Endothelial cell of umbilical vein (primary cell): ENCODE measurements around the gene UQCR10. TPM values are rescaled to one million over a fixed set of nuclear protein-coding genes. Genes with fewer than 3 reads are reported as not detected.

Source experiments
- BruUV-seq: library from RNA; stranded (reverse); fragments of 400-500 nt; replicated peaks from 2 replicates; lab custom pipeline; 2021; lab: Mats Ljungman, UMichigan
- CTCF ChIA-PET: fragments of 300-600, 350-600 bp; sonication (Branson Sonifier 250); formaldehyde crosslinking; loops from one replicate; lab custom pipeline; 2021; ENCODE audit warnings: antibody characterized with exemption, inconsistent platforms; lab: Charles Lee
- POLR2A ChIA-PET: fragments of 300-600, 350-600 bp; sonication (Branson Sonifier 250); formaldehyde crosslinking; loops from one replicate; lab custom pipeline; 2021; ENCODE audit warnings: antibody characterized with exemption, inconsistent platforms; lab: Charles Lee
- DNase-seq: peaks from one replicate; pipeline ENCODE4 v3.0.0-alpha.2; 2011; ENCODE audit warnings: low read depth, low spot score
- FAIRE-seq: peaks from 2 replicates; lab custom pipeline; 2011; peaks lifted over from hg19 to GRCh38; lab: Jason Lieb, UNC
- H2AFZ ChIP-seq: 2 replicates; pipeline ENCODE4 v1.6.0; 2012; ENCODE audit warnings: low read depth, low read length, control low read depth, inconsistent platforms
- H3K27ac ChIP-seq: 2 replicates; pipeline ENCODE4 v1.5.1; 2011; ENCODE audit warnings: low read depth, mild to moderate bottlenecking, control low read depth, low read length, moderate library complexity; ENCODE audit not compliant: insufficient read depth
- H3K27me3 ChIP-seq, 2 experiments: 2 replicates each; pipeline versions ENCODE4 v1.6.0 to v1.6.1; 2011; ENCODE audit warnings: low read length in 2 of 2, mixed read lengths in 1 of 2; ENCODE audit not compliant: control insufficient read depth in 2 of 2, insufficient read depth in 2 of 2
- H3K36me3 ChIP-seq, 2 experiments: 2 replicates in 1 of 2; 3 replicates in 1 of 2; pipeline ENCODE4 v1.5.1; 2011; ENCODE audit warnings: low read length in 2 of 2, mild to moderate bottlenecking in 1 of 2, moderate library complexity in 1 of 2; ENCODE audit not compliant: control insufficient read depth in 2 of 2, insufficient read depth in 2 of 2; ENCODE audit errors: extremely low read depth in 1 of 2
- H3K4me1 ChIP-seq: 3 replicates; pipeline ENCODE4 v1.5.1; 2011; ENCODE audit warnings: mild to moderate bottlenecking, low read length; ENCODE audit not compliant: control insufficient read depth, insufficient read depth; ENCODE audit errors: extremely low read depth
- H3K4me2 ChIP-seq: 2 replicates; pipeline ENCODE4 v1.6.1; 2011; ENCODE audit warnings: low read length, control low read depth, mixed read lengths; ENCODE audit not compliant: insufficient read depth
- H3K4me3 ChIP-seq, 3 experiments: fragments of 200-600 bp in 1 of 3; sonication (generic), shearing (Covaris generic) in 1 of 3; replicated peaks in 1 of 3; 2 replicates each; pipeline ENCODE4 v1.5.1; 2011 to 2016; ENCODE audit warnings: control low read depth in 3 of 3, low read length in 3 of 3, mild to moderate bottlenecking in 2 of 3, inconsistent platforms in 1 of 3, low read depth in 1 of 3, moderate library complexity in 1 of 3; ENCODE audit not compliant: insufficient read depth in 1 of 3
- H3K79me2 ChIP-seq: 2 replicates; pipeline ENCODE4 v1.6.0; 2012; ENCODE audit warnings: low read length, inconsistent platforms; ENCODE audit not compliant: control insufficient read depth, insufficient read depth
- H3K9ac ChIP-seq: replicated peaks from 2 replicates; pipeline ENCODE3; 2011; ENCODE audit warnings: low read length, control low read depth; ENCODE audit not compliant: insufficient read depth; ENCODE audit errors: extremely low read depth
- H3K9me1 ChIP-seq: replicated peaks from 3 replicates; pipeline ENCODE4 v1.6.0; 2011; ENCODE audit warnings: mild to moderate bottlenecking, low read length; ENCODE audit not compliant: control insufficient read depth, insufficient read depth; ENCODE audit errors: extremely low read depth
- H3K9me3 ChIP-seq: replicated peaks from 2 replicates; pipeline ENCODE4 v1.5.1; 2012; ENCODE audit warnings: low read length, inconsistent platforms; ENCODE audit not compliant: control insufficient read depth, insufficient read depth
- H4K20me1 ChIP-seq: replicated peaks from 2 replicates; pipeline ENCODE3; 2011; ENCODE audit warnings: mild to moderate bottlenecking, low read length; ENCODE audit not compliant: control insufficient read depth, insufficient read depth; ENCODE audit errors: extremely low read depth
- EZH2 ChIP-seq: IDR thresholded peaks from 2 replicates; pipeline ENCODE4 v1.6.1; 2012; ENCODE audit warnings: borderline replicate concordance, low read depth, mild to moderate bottlenecking, moderate library complexity, low read length, inconsistent platforms; ENCODE audit not compliant: severe bottlenecking
- FOS ChIP-seq: IDR thresholded peaks from 2 replicates; pipeline ENCODE4 v1.6.1; 2011; ENCODE audit warnings: mild to moderate bottlenecking, low read length, moderate library complexity, borderline replicate concordance; ENCODE audit not compliant: insufficient read depth
- GATA2 ChIP-seq: IDR thresholded peaks from 2 replicates; pipeline ENCODE4 v1.7.0; 2011; ENCODE audit warnings: low read depth, mild to moderate bottlenecking, moderate library complexity, mixed read lengths, low read length; ENCODE audit not compliant: insufficient read length, insufficient read depth
- JUN ChIP-seq: IDR thresholded peaks from 2 replicates; pipeline ENCODE4 v1.6.1; 2011; ENCODE audit warnings: borderline replicate concordance, low read depth; ENCODE audit not compliant: insufficient read length, insufficient read depth
- MYC ChIP-seq: IDR thresholded peaks from one replicate; pipeline ENCODE4 v1.6.1; 2011; ENCODE audit warnings: mild to moderate bottlenecking, low read depth, low read length
- POLR2A ChIP-seq: IDR thresholded peaks from 2 replicates; pipeline ENCODE4 v1.6.1; 2012; ENCODE audit warnings: low read depth, mild to moderate bottlenecking, control low read depth, low read length
- POLR2AphosphoS5 ChIP-seq: IDR thresholded peaks from 2 replicates; pipeline ENCODE4 v1.6.1; 2012; ENCODE audit warnings: low read depth, mild to moderate bottlenecking, control low read depth, low read length, moderate library complexity; ENCODE audit not compliant: insufficient read depth
- dilution Hi-C: fragments of 300-500 bp; cut with MboI; formaldehyde crosslinking; loops from one replicate; pipeline ENCODE4 v1.15.0; 2019; ENCODE audit warnings: low sequenced_read_pairs; ENCODE audit not compliant: extremely low pct_ligation_motif_present
- intact Hi-C: fragments of 100-400 bp; cut with micrococcal nuclease; formaldehyde crosslinking; loops from one replicate; pipeline ENCODE4 v1.10.0; 2022
- polyA plus RNA-seq, 4 experiments: library from polyadenylated mRNA; depleted of rRNA in 3 of 4; stranded (reverse) in 3 of 4; unstranded in 1 of 4; fragments of >200 nt; gene quantifications; 2 replicates each; pipeline versions ENCODE4 v1.2.1 to v1.2.3, GENCODE V29; 2011 to 2012; ENCODE audit warnings: missing spikeins in 1 of 4
- total RNA-seq: library from RNA; stranded (reverse); gene quantifications from 2 replicates; pipeline ENCODE4 v1.2.3, GENCODE V29; 2021
- TF ChIP-seq, protein P1 (sequence below): IDR thresholded peaks from 2 replicates; pipeline ENCODE4 v1.6.1; 2011; ENCODE audit not compliant: insufficient read depth, insufficient read length
- TF ChIP-seq, protein P2 (sequence below), 2 donors: IDR thresholded peaks; 1 replicate in 1 of 2; 2 replicates in 1 of 2; pipeline ENCODE4 v1.5.1; 2011; ENCODE audit warnings: low read length in 2 of 2, mild to moderate bottlenecking in 2 of 2, moderate library complexity in 2 of 2, control low read depth in 1 of 2, inconsistent platforms in 1 of 2, low read depth in 1 of 2; ENCODE audit not compliant: insufficient read depth in 1 of 2; ENCODE audit errors: extremely low read depth in 1 of 2

UQCR10 gene
- total and polyA plus RNA-seq, 2 donors (not counting 3 experiments of a cell fraction or from before 2014, with no cell fraction given) = 96.6 to 196 TPM

DNA sequence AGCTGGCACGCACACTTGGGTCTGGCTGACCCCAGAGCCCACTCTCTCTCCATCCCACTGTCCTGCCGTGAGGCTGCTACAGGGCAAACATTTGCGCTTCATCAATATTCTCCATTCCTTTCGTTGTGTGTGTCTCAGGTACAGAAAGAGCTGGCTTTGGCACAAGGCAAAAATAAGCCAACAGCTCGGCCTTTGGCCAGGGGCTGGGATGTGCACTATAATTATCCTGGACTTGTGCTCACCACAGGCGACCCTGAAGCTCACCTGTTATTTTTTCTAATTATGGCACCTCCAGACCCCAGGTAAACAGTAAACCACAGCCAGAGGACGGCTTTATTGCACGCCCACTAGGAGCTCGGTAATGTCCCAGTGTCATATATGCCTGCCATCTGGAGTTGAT is 11.3 kb upstream of the UQCR10 start:
- H3K36me3 ChIP-seq = no peaks in the 10 kb centered on the region
- H3K9ac ChIP-seq = no peak overlapping the region
- ChIA-PET CTCF (interaction anchor here (0.7 to 1.7 kb wide), 3 partner anchors 10 to 249 kb away, joined by 3 to 4 read pairs (median 3); partner anchors contain the start of gene ZMAT5), POLR2A (no interaction called here)
- dilution Hi-C loops (no loop called here), intact Hi-C loops (no loop called here)
- FAIRE-seq = no peak
- H3K27me3 ChIP-seq = no peaks in the 10 kb centered on the region
- H4K20me1 ChIP-seq = no peaks in the 10 kb centered on the region
- no peak overlapping the region for H3K4me2 ChIP-seq
- no peak overlapping the region for H2AFZ ChIP-seq
- H3K4me3 ChIP-seq = no peak overlapping the region
- TF ChIP-seq GATA2 (no peak), JUN (no peak), MYC (no peak), POLR2A (no peak), EZH2 (no peak), FOS (no peak), POLR2AphosphoS5 (no peak)
- TF ChIP-seq, protein P1, sequence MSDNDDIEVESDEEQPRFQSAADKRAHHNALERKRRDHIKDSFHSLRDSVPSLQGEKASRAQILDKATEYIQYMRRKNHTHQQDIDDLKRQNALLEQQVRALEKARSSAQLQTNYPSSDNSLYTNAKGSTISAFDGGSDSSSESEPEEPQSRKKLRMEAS = no peak
- TF ChIP-seq, protein P2, sequence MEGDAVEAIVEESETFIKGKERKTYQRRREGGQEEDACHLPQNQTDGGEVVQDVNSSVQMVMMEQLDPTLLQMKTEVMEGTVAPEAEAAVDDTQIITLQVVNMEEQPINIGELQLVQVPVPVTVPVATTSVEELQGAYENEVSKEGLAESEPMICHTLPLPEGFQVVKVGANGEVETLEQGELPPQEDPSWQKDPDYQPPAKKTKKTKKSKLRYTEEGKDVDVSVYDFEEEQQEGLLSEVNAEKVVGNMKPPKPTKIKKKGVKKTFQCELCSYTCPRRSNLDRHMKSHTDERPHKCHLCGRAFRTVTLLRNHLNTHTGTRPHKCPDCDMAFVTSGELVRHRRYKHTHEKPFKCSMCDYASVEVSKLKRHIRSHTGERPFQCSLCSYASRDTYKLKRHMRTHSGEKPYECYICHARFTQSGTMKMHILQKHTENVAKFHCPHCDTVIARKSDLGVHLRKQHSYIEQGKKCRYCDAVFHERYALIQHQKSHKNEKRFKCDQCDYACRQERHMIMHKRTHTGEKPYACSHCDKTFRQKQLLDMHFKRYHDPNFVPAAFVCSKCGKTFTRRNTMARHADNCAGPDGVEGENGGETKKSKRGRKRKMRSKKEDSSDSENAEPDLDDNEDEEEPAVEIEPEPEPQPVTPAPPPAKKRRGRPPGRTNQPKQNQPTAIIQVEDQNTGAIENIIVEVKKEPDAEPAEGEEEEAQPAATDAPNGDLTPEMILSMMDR (IDR thresholded peaks at IDR 0.05; ENCODE audit: extremely low read depth in 1 of 2, insufficient read depth in 1 of 2, low read depth in 1 of 2, low read length in 2 of 2) = no peak
- H3K4me1 ChIP-seq = no peaks in the 10 kb centered on the region
- no peaks in the 10 kb centered on the region for H3K79me2 ChIP-seq
- H3K27ac ChIP-seq = no peak overlapping the region
- no peaks in the 10 kb centered on the region for H3K9me3 ChIP-seq
- no peaks in the 10 kb centered on the region for H3K9me1 ChIP-seq
- BruUV-seq = no TSS peak
- DNase-seq = no peak
